ENCODE measurements around the gene GADD45A.

- TF ChIP-seq CTCF (IDR thresholded peaks at IDR 0.05), result no peak
- TF ChIP-seq ZFX (IDR thresholded peaks at IDR 0.05; ENCODE audit: borderline replicate concordance), result no peak
Observed at GRCh38 chr1:67687649-67688048, 2.6 kb downstream of the GADD45A start.
